ENCODE data around the gene FDPS.

FDPS gene

GRCh38 chr1:155334962-155335361, 26.3 kb downstream of the FDPS start:
- FAIRE-seq = no peak
- TF ChIP-seq CTCF (IDR thresholded peaks at IDR 0.05; ENCODE audit: insufficient read depth, missing control alignments) = no peak
- no peak for DNase-seq (ENCODE audit: insufficient read length, low spot score)

GRCh38 chr1:155339515-155340097, 30.9 kb downstream of the FDPS start:
- FAIRE-seq (peak; percentile 68), DNase-seq (ENCODE audit: insufficient read length, low spot score) (no peak)
- no peak for TF ChIP-seq CTCF (IDR thresholded peaks at IDR 0.05; ENCODE audit: insufficient read depth, missing control alignments)

GRCh38 chr1:155342842-155343241, 34.2 kb downstream of the FDPS start:
- DNase-seq (ENCODE audit: insufficient read length, low spot score) = no peak
- no peak for FAIRE-seq
- no peak for TF ChIP-seq CTCF (IDR thresholded peaks at IDR 0.05; ENCODE audit: insufficient read depth, missing control alignments)

GRCh38 chr1:155352631-155353030, 44.0 kb downstream of the FDPS start:
- TF ChIP-seq CTCF (IDR thresholded peaks at IDR 0.05; ENCODE audit: insufficient read depth, missing control alignments) = no peak
- DNase-seq (ENCODE audit: insufficient read length, low spot score) (no peak), FAIRE-seq (no peak)

- no peak for DNase-seq (ENCODE audit: insufficient read length, low spot score)
- FAIRE-seq = no peak
- TF ChIP-seq CTCF (IDR thresholded peaks at IDR 0.05; ENCODE audit: insufficient read depth, missing control alignments) = no peak
Measured at GRCh38 chr1:155360051-155360450, 51.4 kb downstream of the FDPS start.
